ENCODE data around the gene PATE4. TPM values are rescaled to one million over a fixed set of nuclear protein-coding genes. Genes with fewer than 3 reads are reported as not detected.
"Not testable (repeated sequence)": the region's sequence is repeated elsewhere in the genome, so short reads cannot be mapped to it uniquely, and the experiment has no call there.

Gene PATE4
- not detected in 2 replicates for total RNA-seq (2014; rRNA removed; shearing (Covaris generic))

- DNase-seq = no peak
- Histone ChIP-seq H3K36me3 (replicated peaks; ENCODE audit: control insufficient read depth, insufficient read depth, low read length) (no peaks in the 10 kb centered on the region), H3K4me3 (ENCODE audit: insufficient read depth, low read depth, low read length) (no peak within 1 kb of the TSS), H3K27me3 (ENCODE audit: control insufficient read depth, insufficient read depth, low read length) (no peaks in the 10 kb centered on the region; the same call in 1 of the 2 replicates)
Measured at GRCh38 chr11:125833016-125833415, at the start of gene PATE4. Gene PATE4 (plus strand): TSS chr11:125833316. CDS start chr11:125833360, 44 bp downstream.

- H3K27me3 ChIP-seq (ENCODE audit: control insufficient read depth, insufficient read depth, low read length) = no peaks in the 10 kb centered on the region
- no peak for DNase-seq
- H3K4me3 ChIP-seq (ENCODE audit: insufficient read depth, low read depth, low read length) = no peak overlapping the region
- no peaks in the 10 kb centered on the region for H3K36me3 ChIP-seq (replicated peaks; ENCODE audit: control insufficient read depth, insufficient read depth, low read length)
Measured at GRCh38 chr11:125784678-125785077, 48.4 kb upstream of the PATE4 start.

- Histone ChIP-seq H3K27me3 (ENCODE audit: control insufficient read depth, insufficient read depth, low read length) (no peaks in the 10 kb centered on the region), H3K4me3 (ENCODE audit: insufficient read depth, low read depth, low read length) (no peak within 1 kb of the TSS), H3K36me3 (replicated peaks; ENCODE audit: control insufficient read depth, insufficient read depth, low read length) (no peaks in the 10 kb centered on the region)
- no peak for DNase-seq
Measured at GRCh38 chr11:125787827-125788226, 45.3 kb upstream of the PATE4 start, which contains the start of gene PATE3. Gene PATE3 (plus strand): TSS chr11:125788127. CDS start chr11:125788152, 25 bp downstream.

GRCh38 chr11:125790825-125791224 lies 42.3 kb upstream of the PATE4 start:
- Histone ChIP-seq H3K4me3 (ENCODE audit: insufficient read depth, low read depth, low read length) (no peak overlapping the region), H3K27me3 (ENCODE audit: control insufficient read depth, insufficient read depth, low read length) (no peaks in the 10 kb centered on the region), H3K36me3 (replicated peaks; ENCODE audit: control insufficient read depth, insufficient read depth, low read length) (no peaks in the 10 kb centered on the region)
- no peak for DNase-seq

GRCh38 chr11:125797641-125798040 lies 35.5 kb upstream of the PATE4 start:
- no peaks in the 10 kb centered on the region for H3K36me3 ChIP-seq (replicated peaks; ENCODE audit: control insufficient read depth, insufficient read depth, low read length)
- DNase-seq = peak; percentile 9
- no peak overlapping the region for H3K4me3 ChIP-seq (ENCODE audit: insufficient read depth, low read depth, low read length)
- no peaks in the 10 kb centered on the region for H3K27me3 ChIP-seq (ENCODE audit: control insufficient read depth, insufficient read depth, low read length)

- Histone ChIP-seq H3K27me3 (ENCODE audit: control insufficient read depth, insufficient read depth, low read length) (no peaks in the 10 kb centered on the region), H3K36me3 (replicated peaks; ENCODE audit: control insufficient read depth, insufficient read depth, low read length) (no peaks in the 10 kb centered on the region), H3K4me3 (ENCODE audit: insufficient read depth, low read depth, low read length) (no peak overlapping the region)
- no peak for DNase-seq
Measured at GRCh38 chr11:125799808-125800207, 33.3 kb upstream of the PATE4 start.

- no peaks in the 10 kb centered on the region for H3K36me3 ChIP-seq (replicated peaks; ENCODE audit: control insufficient read depth, insufficient read depth, low read length)
Measured at GRCh38 chr11:125802387-125802786, 30.7 kb upstream of the PATE4 start.

GRCh38 chr11:125807909-125808308 lies 25.2 kb upstream of the PATE4 start:
- Histone ChIP-seq H3K27me3 (ENCODE audit: control insufficient read depth, insufficient read depth, low read length) (no peaks in the 10 kb centered on the region), H3K4me3 (ENCODE audit: insufficient read depth, low read depth, low read length) (no peak overlapping the region)
- no peak for DNase-seq

More at GRCh38 chr11:125802387-125802786, 30.7 kb upstream of the PATE4 start:
- H3K4me3 ChIP-seq (ENCODE audit: insufficient read depth, low read depth, low read length) = no peak overlapping the region
- no peaks in the 10 kb centered on the region for H3K27me3 ChIP-seq (ENCODE audit: control insufficient read depth, insufficient read depth, low read length)
- DNase-seq = no peak

GRCh38 chr11:125835748-125836147 lies 2.6 kb downstream of the PATE4 start:
- Histone ChIP-seq H3K27me3 (ENCODE audit: control insufficient read depth, insufficient read depth, low read length) (no peaks in the 10 kb centered on the region; the same call in 1 of the 2 replicates), H3K4me3 (ENCODE audit: insufficient read depth, low read depth, low read length) (no peak overlapping the region)
- DNase-seq = no peak

More at GRCh38 chr11:125807909-125808308, 25.2 kb upstream of the PATE4 start:
- no peaks in the 10 kb centered on the region for H3K36me3 ChIP-seq (replicated peaks; ENCODE audit: control insufficient read depth, insufficient read depth, low read length)

GRCh38 chr11:125842321-125842948 lies 9.3 kb downstream of the PATE4 start:
- Histone ChIP-seq H3K4me3 (ENCODE audit: insufficient read depth, low read depth, low read length) (no peak overlapping the region), H3K36me3 (replicated peaks; ENCODE audit: control insufficient read depth, insufficient read depth, low read length) (no peaks in the 10 kb centered on the region), H3K27me3 (ENCODE audit: control insufficient read depth, insufficient read depth, low read length) (no peaks in the 10 kb centered on the region)
- DNase-seq = peak; percentile 17

More at GRCh38 chr11:125835748-125836147, 2.6 kb downstream of the PATE4 start:
- no peaks in the 10 kb centered on the region for H3K36me3 ChIP-seq (replicated peaks; ENCODE audit: control insufficient read depth, insufficient read depth, low read length)

- no peak for DNase-seq
- Histone ChIP-seq H3K27me3 (ENCODE audit: control insufficient read depth, insufficient read depth, low read length) (no peaks in the 10 kb centered on the region), H3K4me3 (ENCODE audit: insufficient read depth, low read depth, low read length) (no peak overlapping the region), H3K36me3 (replicated peaks; ENCODE audit: control insufficient read depth, insufficient read depth, low read length) (no peaks in the 10 kb centered on the region)
Measured at GRCh38 chr11:125846188-125846587, 13.1 kb downstream of the PATE4 start.

- not testable (repeated sequence) for H3K27me3 ChIP-seq (ENCODE audit: control insufficient read depth, insufficient read depth, low read length); DNase-seq; H3K4me3 ChIP-seq (ENCODE audit: insufficient read depth, low read depth, low read length); H3K36me3 ChIP-seq (replicated peaks; ENCODE audit: control insufficient read depth, insufficient read depth, low read length)
Measured at GRCh38 chr11:125857670-125858069, 24.6 kb downstream of the PATE4 start.

GRCh38 chr11:125862786-125863185 lies 29.7 kb downstream of the PATE4 start:
- not testable (repeated sequence) for DNase-seq; H3K36me3 ChIP-seq (replicated peaks; ENCODE audit: control insufficient read depth, insufficient read depth, low read length)

GRCh38 chr11:125865354-125865753 lies 32.2 kb downstream of the PATE4 start:
- not testable (repeated sequence) for H3K4me3 ChIP-seq (ENCODE audit: insufficient read depth, low read depth, low read length); H3K27me3 ChIP-seq (ENCODE audit: control insufficient read depth, insufficient read depth, low read length); DNase-seq; H3K36me3 ChIP-seq (replicated peaks; ENCODE audit: control insufficient read depth, insufficient read depth, low read length)

More at GRCh38 chr11:125862786-125863185, 29.7 kb downstream of the PATE4 start:
- not testable (repeated sequence) for H3K27me3 ChIP-seq (ENCODE audit: control insufficient read depth, insufficient read depth, low read length); H3K4me3 ChIP-seq (ENCODE audit: insufficient read depth, low read depth, low read length)

- no peak for DNase-seq
- Histone ChIP-seq H3K36me3 (replicated peaks; ENCODE audit: control insufficient read depth, insufficient read depth, low read length) (no peaks in the 10 kb centered on the region), H3K4me3 (ENCODE audit: insufficient read depth, low read depth, low read length) (no peak overlapping the region), H3K27me3 (ENCODE audit: control insufficient read depth, insufficient read depth, low read length) (no peaks in the 10 kb centered on the region)
Measured at GRCh38 chr11:125869521-125869920, 36.4 kb downstream of the PATE4 start.
